OCI-LY3 (cell line): Measurements from ENCODE around the gene HPF1.

Experiments
- CTCF ChIP-seq: fragments of 200-600, 300-600 bp; sonication (generic); IDR thresholded peaks from 2 replicates; pipeline ENCODE4 v1.5.1; 2014; ENCODE audit warnings: antibody characterized with exemption, low read length, low read depth
- EZH2phosphoT487 ChIP-seq: fragments of 200-600 bp; shearing (Covaris generic); IDR thresholded peaks from 2 replicates; pipeline ENCODE4 v1.6.1; 2018; ENCODE audit warnings: antibody characterized with exemption, mixed run types, low read depth

GRCh38 chr4:169791062-169791461, 33.3 kb upstream of the HPF1 start:
- TF ChIP-seq CTCF (no peak), EZH2phosphoT487 (no peak)
